Prostate gland (tissue), 2 donors: ENCODE data around the gene CDKL4.

Experiments
- POLR2A ChIP-seq: fragments of 450-650 bp; IDR thresholded peaks from one replicate; pipeline ENCODE4 v1.6.1; 2016; ENCODE audit warnings: antibody characterized with exemption, mild to moderate bottlenecking
- POLR2AphosphoS5 ChIP-seq: sonication (generic); formaldehyde crosslinking; IDR thresholded peaks from one replicate; pipeline ENCODE4 v1.6.1; 2017; ENCODE audit warnings: antibody characterized with exemption
- TF ChIP-seq, protein P1 (sequence below), 4 experiments: fragments of 200-600 bp in 2 of 4; fragments of 450-650 bp in 2 of 4; sonication (generic) in 2 of 4; IDR thresholded peaks; 1 replicate in 3 of 4; 2 replicates in 1 of 4; pipeline ENCODE4 v1.5.1; 2016 to 2019; ENCODE audit warnings: antibody characterized with exemption in 4 of 4, mild to moderate bottlenecking in 2 of 4, moderate library complexity in 2 of 4

DNA sequence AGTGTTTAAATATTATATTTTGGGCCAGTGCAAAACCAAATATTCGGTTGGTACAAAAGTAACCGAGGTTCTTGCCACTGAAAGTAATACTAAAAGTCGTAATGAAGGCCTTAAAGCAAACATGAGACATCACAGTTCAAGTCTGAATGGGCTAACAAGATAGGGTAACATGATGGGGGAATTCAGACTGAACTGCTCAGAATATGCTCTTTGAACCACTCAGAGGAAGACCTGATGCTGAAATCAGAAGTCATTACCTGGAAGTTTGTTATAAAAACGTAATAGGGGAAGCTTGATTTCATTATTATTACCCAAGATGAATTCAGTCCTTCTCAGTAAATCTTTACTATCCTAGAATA is 26.6 kb downstream of the CDKL4 start:
- TF ChIP-seq, protein P1, sequence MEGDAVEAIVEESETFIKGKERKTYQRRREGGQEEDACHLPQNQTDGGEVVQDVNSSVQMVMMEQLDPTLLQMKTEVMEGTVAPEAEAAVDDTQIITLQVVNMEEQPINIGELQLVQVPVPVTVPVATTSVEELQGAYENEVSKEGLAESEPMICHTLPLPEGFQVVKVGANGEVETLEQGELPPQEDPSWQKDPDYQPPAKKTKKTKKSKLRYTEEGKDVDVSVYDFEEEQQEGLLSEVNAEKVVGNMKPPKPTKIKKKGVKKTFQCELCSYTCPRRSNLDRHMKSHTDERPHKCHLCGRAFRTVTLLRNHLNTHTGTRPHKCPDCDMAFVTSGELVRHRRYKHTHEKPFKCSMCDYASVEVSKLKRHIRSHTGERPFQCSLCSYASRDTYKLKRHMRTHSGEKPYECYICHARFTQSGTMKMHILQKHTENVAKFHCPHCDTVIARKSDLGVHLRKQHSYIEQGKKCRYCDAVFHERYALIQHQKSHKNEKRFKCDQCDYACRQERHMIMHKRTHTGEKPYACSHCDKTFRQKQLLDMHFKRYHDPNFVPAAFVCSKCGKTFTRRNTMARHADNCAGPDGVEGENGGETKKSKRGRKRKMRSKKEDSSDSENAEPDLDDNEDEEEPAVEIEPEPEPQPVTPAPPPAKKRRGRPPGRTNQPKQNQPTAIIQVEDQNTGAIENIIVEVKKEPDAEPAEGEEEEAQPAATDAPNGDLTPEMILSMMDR (IDR thresholded peaks at IDR 0.05) = no peak
- TF ChIP-seq POLR2A (no peak), POLR2AphosphoS5 (no peak)
